ENCODE measurements around the gene AGPAT1. TPM values are rescaled to one million over a fixed set of nuclear protein-coding genes. Genes with fewer than 3 reads are reported as not detected.

The AGPAT1 gene
- total RNA-seq, 1 experiment from 2014 or later: 108 TPM

DNA sequence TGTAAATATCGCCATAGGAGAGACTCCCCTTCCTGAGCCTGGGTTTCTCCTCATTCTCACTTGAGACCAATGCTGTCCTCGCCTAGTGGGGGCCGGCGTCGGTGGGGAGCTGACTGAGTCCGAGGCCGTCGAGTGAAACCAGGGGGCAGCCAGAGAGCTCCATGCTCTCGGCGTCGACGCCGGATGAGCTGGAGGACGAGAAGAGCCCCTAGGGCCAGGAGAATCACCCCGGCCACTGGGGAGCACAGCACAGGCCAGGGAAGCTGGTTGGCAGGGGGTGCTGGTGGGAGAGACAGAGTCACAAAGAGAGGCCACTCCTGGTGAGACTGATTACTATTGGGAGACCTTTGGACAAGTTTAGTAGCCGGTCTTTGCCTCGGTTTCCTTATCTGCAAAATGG, 23.0 kb upstream of the AGPAT1 start:
- DNase-seq (ENCODE audit: low spot score): no peak
- intact Hi-C loops (cut with micrococcal nuclease; ENCODE audit: unreplicated experiment): no loop called here
- CTCF ChIA-PET: no interaction called here
- Histone ChIP-seq H3K4me1 (ENCODE audit: insufficient read depth, low read length, poor library complexity, severe bottlenecking) (peaks cover 32% of the 10 kb centered on the region), H3K36me3 (ENCODE audit: insufficient read depth, low read length, poor library complexity, severe bottlenecking) (no peaks in the 10 kb centered on the region), H3K4me3 (ENCODE audit: low read depth, low read length, poor library complexity, severe bottlenecking) (no peak overlapping the region), H3K27me3 (replicated peaks; ENCODE audit: insufficient read depth, low read depth, low read length, poor library complexity) (no peaks in the 10 kb centered on the region), H3K9me3 (ENCODE audit: low read depth, low read length, poor library complexity, severe bottlenecking) (no peaks in the 10 kb centered on the region), H3K27ac (ENCODE audit: low read depth, low read length, poor library complexity, severe bottlenecking) (no peak overlapping the region)
- no TSS peak for BruUV-seq (replicated peaks)
- POLR2A ChIA-PET (ENCODE audit: low non-redundant PET): no interaction called here
- TF ChIP-seq, protein P1, sequence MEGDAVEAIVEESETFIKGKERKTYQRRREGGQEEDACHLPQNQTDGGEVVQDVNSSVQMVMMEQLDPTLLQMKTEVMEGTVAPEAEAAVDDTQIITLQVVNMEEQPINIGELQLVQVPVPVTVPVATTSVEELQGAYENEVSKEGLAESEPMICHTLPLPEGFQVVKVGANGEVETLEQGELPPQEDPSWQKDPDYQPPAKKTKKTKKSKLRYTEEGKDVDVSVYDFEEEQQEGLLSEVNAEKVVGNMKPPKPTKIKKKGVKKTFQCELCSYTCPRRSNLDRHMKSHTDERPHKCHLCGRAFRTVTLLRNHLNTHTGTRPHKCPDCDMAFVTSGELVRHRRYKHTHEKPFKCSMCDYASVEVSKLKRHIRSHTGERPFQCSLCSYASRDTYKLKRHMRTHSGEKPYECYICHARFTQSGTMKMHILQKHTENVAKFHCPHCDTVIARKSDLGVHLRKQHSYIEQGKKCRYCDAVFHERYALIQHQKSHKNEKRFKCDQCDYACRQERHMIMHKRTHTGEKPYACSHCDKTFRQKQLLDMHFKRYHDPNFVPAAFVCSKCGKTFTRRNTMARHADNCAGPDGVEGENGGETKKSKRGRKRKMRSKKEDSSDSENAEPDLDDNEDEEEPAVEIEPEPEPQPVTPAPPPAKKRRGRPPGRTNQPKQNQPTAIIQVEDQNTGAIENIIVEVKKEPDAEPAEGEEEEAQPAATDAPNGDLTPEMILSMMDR (conservative IDR thresholded peaks at IDR 0.05; ENCODE audit: low read depth, low read length): no peak
- no peak for TF ChIP-seq EZH2 (IDR thresholded peaks at IDR 0.05; ENCODE audit: borderline replicate concordance, low read depth, low read length, poor library complexity, severe bottlenecking)

DNA sequence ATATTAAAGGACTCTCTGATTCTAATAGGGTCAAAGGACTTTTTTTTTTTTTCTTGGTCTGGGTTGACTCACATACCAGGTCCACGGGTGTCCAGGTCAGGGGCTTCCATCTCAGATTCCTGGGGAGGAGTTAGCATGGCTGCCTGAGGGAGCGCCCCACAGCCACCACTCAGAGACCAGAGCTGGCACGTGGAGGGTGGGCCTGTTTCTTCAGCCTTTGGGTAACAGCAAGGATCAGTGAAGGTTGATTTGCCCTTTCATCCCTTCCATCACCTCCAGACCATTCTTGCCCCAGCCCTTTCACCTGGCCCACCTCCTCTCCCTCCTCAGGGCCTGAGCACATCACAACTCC, 22.4 kb upstream of the AGPAT1 start:
- intact Hi-C loops (cut with micrococcal nuclease; ENCODE audit: unreplicated experiment): no loop called here
- Histone ChIP-seq H3K27me3 (replicated peaks; ENCODE audit: insufficient read depth, low read depth, low read length, poor library complexity) (no peaks in the 10 kb centered on the region), H3K9me3 (ENCODE audit: low read depth, low read length, poor library complexity, severe bottlenecking) (no peaks in the 10 kb centered on the region), H3K36me3 (ENCODE audit: insufficient read depth, low read length, poor library complexity, severe bottlenecking) (no peaks in the 10 kb centered on the region), H3K4me3 (ENCODE audit: low read depth, low read length, poor library complexity, severe bottlenecking) (no peak overlapping the region), H3K27ac (ENCODE audit: low read depth, low read length, poor library complexity, severe bottlenecking) (no peak overlapping the region), H3K4me1 (ENCODE audit: insufficient read depth, low read length, poor library complexity, severe bottlenecking) (peaks cover 32% of the 10 kb centered on the region)
- POLR2A ChIA-PET (ENCODE audit: low non-redundant PET): no interaction called here
- no peak for TF ChIP-seq EZH2 (IDR thresholded peaks at IDR 0.05; ENCODE audit: borderline replicate concordance, low read depth, low read length, poor library complexity, severe bottlenecking)
- TF ChIP-seq, protein P1 (conservative IDR thresholded peaks at IDR 0.05; ENCODE audit: low read depth, low read length): no peak
- CTCF ChIA-PET: no interaction called here
- BruUV-seq (replicated peaks): no TSS peak
- no peak for DNase-seq (ENCODE audit: low spot score)

DNA sequence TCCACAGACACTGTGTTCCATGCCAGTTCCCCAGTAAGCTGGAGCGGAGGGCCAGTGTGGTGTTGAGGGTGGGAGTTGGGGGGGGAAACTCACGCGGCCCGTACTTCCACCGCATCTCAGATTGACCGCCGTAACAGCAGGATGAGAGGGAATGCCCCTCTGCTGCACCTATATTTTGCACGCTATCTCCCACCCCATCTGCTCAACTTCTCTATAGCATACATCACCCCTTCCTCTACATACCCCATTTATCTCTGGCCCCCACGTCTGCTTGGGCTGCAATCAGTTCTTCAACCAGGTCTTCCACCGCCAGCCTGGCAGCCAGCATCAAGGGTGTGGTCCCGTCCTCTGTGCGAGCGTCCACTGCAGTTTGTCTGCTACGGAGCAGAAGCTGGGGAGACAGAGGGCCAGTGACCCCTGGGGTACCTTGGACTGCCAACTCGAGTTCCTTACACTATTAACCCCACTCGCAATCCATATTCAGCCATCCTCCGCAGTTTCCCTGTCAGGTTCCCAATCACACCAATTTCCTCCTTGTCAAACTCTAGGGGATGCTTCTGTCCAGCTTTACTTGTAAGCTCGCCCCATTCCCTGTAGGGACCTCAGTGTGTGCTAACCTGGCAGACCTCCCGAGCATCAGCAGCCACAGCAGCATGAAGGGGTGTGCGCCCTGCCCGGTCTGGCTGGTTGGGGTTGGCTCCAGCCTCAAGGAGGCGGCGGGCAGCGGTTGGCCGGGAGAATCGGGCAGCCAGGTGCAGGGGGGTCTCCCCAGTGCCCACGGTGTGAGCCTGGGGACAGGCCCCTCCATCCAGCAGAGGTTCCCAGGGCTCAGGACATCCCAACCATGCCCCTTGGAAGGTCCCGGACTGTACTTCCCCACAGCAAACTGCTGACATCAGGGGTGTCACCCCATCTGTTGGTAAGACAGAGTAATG, 21.1 kb upstream of the AGPAT1 start:
- H3K27ac ChIP-seq (ENCODE audit: low read depth, low read length, poor library complexity, severe bottlenecking): peak overlapping the region; percentile 99
- peak overlapping the region; percentile 64 for H3K4me3 ChIP-seq (ENCODE audit: low read depth, low read length, poor library complexity, severe bottlenecking)
- H3K4me1 ChIP-seq (ENCODE audit: insufficient read depth, low read length, poor library complexity, severe bottlenecking): peaks cover 34% of the 10 kb centered on the region
- BruUV-seq (replicated peaks): TSS peak; percentile 75
- H3K27me3 ChIP-seq (replicated peaks; ENCODE audit: insufficient read depth, low read depth, low read length, poor library complexity): no peaks in the 10 kb centered on the region
- intact Hi-C loops (cut with micrococcal nuclease; ENCODE audit: unreplicated experiment): no loop called here
- no peaks in the 10 kb centered on the region for H3K9me3 ChIP-seq (ENCODE audit: low read depth, low read length, poor library complexity, severe bottlenecking)
- CTCF ChIA-PET: no interaction called here
- TF ChIP-seq, protein P1 (conservative IDR thresholded peaks at IDR 0.05; ENCODE audit: low read depth, low read length): no peak
- TF ChIP-seq EZH2 (IDR thresholded peaks at IDR 0.05; ENCODE audit: borderline replicate concordance, low read depth, low read length, poor library complexity, severe bottlenecking): no peak
- POLR2A ChIA-PET (ENCODE audit: low non-redundant PET): no interaction called here
- H3K36me3 ChIP-seq (ENCODE audit: insufficient read depth, low read length, poor library complexity, severe bottlenecking): no peaks in the 10 kb centered on the region
- no peak for DNase-seq (ENCODE audit: low spot score)
